Measurements from ENCODE around the gene C2orf80. TPM values are rescaled to one million over a fixed set of nuclear protein-coding genes. Genes with fewer than 3 reads are reported as not detected.

The C2orf80 gene
- total and polyA plus RNA-seq, 2 donors (not counting 1 experiment from before 2014, with no cell fraction given) = not detected

GRCh38 chr2:208134928-208135586, 54.8 kb downstream of the C2orf80 start:
- Histone ChIP-seq H3K79me2 (ENCODE audit: control insufficient read depth, insufficient read depth, low read length) (no peaks in the 10 kb centered on the region), H3K36me3 (replicated peaks in 1 of 2; ENCODE audit: control extremely low read depth in 1 of 2, control insufficient read depth in 1 of 2, extremely low read depth in 1 of 2, insufficient read depth in 2 of 2, low read length in 1 of 2) (no peaks in the 10 kb centered on the region), H3K4me1 (ENCODE audit: control insufficient read depth in 2 of 2, insufficient read depth in 2 of 2, low read length in 2 of 2) (no peaks in the 10 kb centered on the region), H3K27me3 (replicated peaks in 1 of 4; ENCODE audit: control extremely low read depth in 1 of 4, control insufficient read depth in 3 of 4, insufficient read depth in 4 of 4, low read length in 3 of 4) (no peaks in the 10 kb centered on the region), H2AFZ (ENCODE audit: insufficient read depth, low read depth, low read length, poor library complexity, severe bottlenecking) (no peak overlapping the region), H3K27ac (ENCODE audit: low read length in 2 of 2) (no peak overlapping the region), H3K9ac (ENCODE audit: low read length) (no peak overlapping the region), H3K4me2 (replicated peaks; ENCODE audit: low read depth, low read length, poor library complexity, severe bottlenecking) (no peak overlapping the region), H4K20me1 (ENCODE audit: control insufficient read depth, insufficient read depth, low read length, poor library complexity, severe bottlenecking) (no peaks in the 10 kb centered on the region), H3K4me3 (ENCODE audit: control extremely low read depth in 1 of 5, extremely low read depth in 1 of 5, insufficient read depth in 1 of 5, low read depth in 2 of 5, low read length in 4 of 5) (no peak overlapping the region), H3K9me3 (ENCODE audit: control extremely low read depth in 1 of 3, control insufficient read depth in 2 of 3, insufficient read depth in 1 of 3, low read length in 2 of 3) (peaks cover 0 to 12% (median 0%) of the 10 kb centered on the region in 3 donors)
- H3K27me3 Mint-ChIP-seq = peaks cover 7% of the 10 kb centered on the region
- H3K4me1 Mint-ChIP-seq = no peaks in the 10 kb centered on the region
- peaks cover 7% of the 10 kb centered on the region for H3K9me3 Mint-ChIP-seq (ENCODE audit: insufficient read depth)
- DNase-seq (no peak), ATAC-seq (ENCODE audit: low read depth) (no peak)
- H3K4me3 Mint-ChIP-seq = no peak overlapping the region
- POLR2A ChIA-PET = no interaction called here
- intact Hi-C loops (cut with micrococcal nuclease) = no loop called here
- CTCF ChIA-PET = no interaction called here
- WGBS (ENCODE audit: insufficient coverage) = 38% methylated on average over 4 of the region's 8 CpGs
- no peak for TF ChIP-seq CTCF (IDR thresholded peaks at IDR 0.05)
- no peak for TF ChIP-seq EZH2 (IDR thresholded peaks at IDR 0.05; ENCODE audit: borderline replicate concordance, insufficient read depth, low read depth, low read length, poor library complexity, severe bottlenecking)
- no peak overlapping the region for H3K27ac Mint-ChIP-seq

- Histone ChIP-seq H3K27ac (ENCODE audit: low read length in 2 of 2) (no peak overlapping the region), H2AFZ (ENCODE audit: insufficient read depth, low read depth, low read length, poor library complexity, severe bottlenecking) (no peak overlapping the region), H3K36me3 (replicated peaks in 1 of 2; ENCODE audit: control extremely low read depth in 1 of 2, control insufficient read depth in 1 of 2, extremely low read depth in 1 of 2, insufficient read depth in 2 of 2, low read length in 1 of 2) (no peaks in the 10 kb centered on the region), H3K79me2 (ENCODE audit: control insufficient read depth, insufficient read depth, low read length) (no peaks in the 10 kb centered on the region), H3K27me3 (replicated peaks in 1 of 4; ENCODE audit: control extremely low read depth in 1 of 4, control insufficient read depth in 3 of 4, insufficient read depth in 4 of 4, low read length in 3 of 4) (peaks cover 0 to 4% (median 1%) of the 10 kb centered on the region in 4 experiments), H3K9me3 (ENCODE audit: control extremely low read depth in 1 of 3, control insufficient read depth in 2 of 3, insufficient read depth in 1 of 3, low read length in 2 of 3) (no peaks in the 10 kb centered on the region), H4K20me1 (ENCODE audit: control insufficient read depth, insufficient read depth, low read length, poor library complexity, severe bottlenecking) (no peaks in the 10 kb centered on the region), H3K9ac (ENCODE audit: low read length) (no peak overlapping the region), H3K4me3 (ENCODE audit: control extremely low read depth in 1 of 5, extremely low read depth in 1 of 5, insufficient read depth in 1 of 5, low read depth in 2 of 5, low read length in 4 of 5) (no peak overlapping the region), H3K4me2 (replicated peaks; ENCODE audit: low read depth, low read length, poor library complexity, severe bottlenecking) (no peak overlapping the region), H3K4me1 (ENCODE audit: control insufficient read depth in 2 of 2, insufficient read depth in 2 of 2, low read length in 2 of 2) (no peaks in the 10 kb centered on the region)
- Mint-ChIP-seq H3K27me3 (peaks cover 24% of the 10 kb centered on the region), H3K4me1 (no peaks in the 10 kb centered on the region), H3K27ac (no peak overlapping the region), H3K9me3 (ENCODE audit: insufficient read depth) (no peaks in the 10 kb centered on the region), H3K4me3 (no peak overlapping the region)
- ATAC-seq (ENCODE audit: low read depth) (no peak), DNase-seq (no peak)
- CTCF ChIA-PET = no interaction called here
- TF ChIP-seq EZH2 (IDR thresholded peaks at IDR 0.05; ENCODE audit: borderline replicate concordance, insufficient read depth, low read depth, low read length, poor library complexity, severe bottlenecking) (no peak), CTCF (IDR thresholded peaks at IDR 0.05) (no peak)
- 88% methylated on average over 5 of the region's 6 CpGs for WGBS (ENCODE audit: insufficient coverage)
- POLR2A ChIA-PET = no interaction called here
- intact Hi-C loops (cut with micrococcal nuclease) = no loop called here
These were observed 59.1 kb downstream of the C2orf80 start for GRCh38 chr2:208130712-208131110.

All from B cell (primary cell).